GM21619 (cell line): ENCODE measurements around the gene CLEC1A.
A peak's percentile ranks its signal among the peaks of the same experiment; 100 is the strongest.

Experiments used
- ATAC-seq: cut with Tn5 transposase; IDR thresholded peaks from one replicate; pipeline ENCODE4 v1.9.1; 2021; ENCODE audit not compliant: unreplicated experiment

CLEC1A gene, protein sequence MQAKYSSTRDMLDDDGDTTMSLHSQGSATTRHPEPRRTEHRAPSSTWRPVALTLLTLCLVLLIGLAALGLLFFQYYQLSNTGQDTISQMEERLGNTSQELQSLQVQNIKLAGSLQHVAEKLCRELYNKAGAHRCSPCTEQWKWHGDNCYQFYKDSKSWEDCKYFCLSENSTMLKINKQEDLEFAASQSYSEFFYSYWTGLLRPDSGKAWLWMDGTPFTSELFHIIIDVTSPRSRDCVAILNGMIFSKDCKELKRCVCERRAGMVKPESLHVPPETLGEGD

DNA sequence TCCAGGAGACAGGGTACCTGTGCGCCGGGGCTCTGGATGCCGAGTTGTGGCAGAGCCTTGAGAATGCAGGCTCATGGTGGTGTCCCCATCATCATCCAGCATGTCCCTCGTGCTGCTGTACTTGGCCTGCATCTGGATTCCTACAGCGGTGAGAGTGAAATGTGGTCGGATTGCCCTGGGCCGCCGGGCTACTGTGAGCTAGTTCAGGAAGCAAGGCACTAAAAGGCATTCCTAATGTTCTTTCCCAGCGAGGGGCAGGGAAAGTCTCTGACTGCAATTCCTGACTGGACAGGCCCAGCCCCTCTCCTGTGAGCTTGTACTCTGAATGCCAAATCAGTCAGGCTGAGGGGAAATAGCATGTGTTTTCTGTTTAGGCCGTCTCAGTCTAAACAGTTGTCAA is at the start of gene CLEC1A:
Gene CLEC1A, minus strand, starts transcription at position 195 of the 400 bp plus-strand sequence. Its CDS starts 63 bp downstream, at position 132.
- no peak for ATAC-seq

DNA sequence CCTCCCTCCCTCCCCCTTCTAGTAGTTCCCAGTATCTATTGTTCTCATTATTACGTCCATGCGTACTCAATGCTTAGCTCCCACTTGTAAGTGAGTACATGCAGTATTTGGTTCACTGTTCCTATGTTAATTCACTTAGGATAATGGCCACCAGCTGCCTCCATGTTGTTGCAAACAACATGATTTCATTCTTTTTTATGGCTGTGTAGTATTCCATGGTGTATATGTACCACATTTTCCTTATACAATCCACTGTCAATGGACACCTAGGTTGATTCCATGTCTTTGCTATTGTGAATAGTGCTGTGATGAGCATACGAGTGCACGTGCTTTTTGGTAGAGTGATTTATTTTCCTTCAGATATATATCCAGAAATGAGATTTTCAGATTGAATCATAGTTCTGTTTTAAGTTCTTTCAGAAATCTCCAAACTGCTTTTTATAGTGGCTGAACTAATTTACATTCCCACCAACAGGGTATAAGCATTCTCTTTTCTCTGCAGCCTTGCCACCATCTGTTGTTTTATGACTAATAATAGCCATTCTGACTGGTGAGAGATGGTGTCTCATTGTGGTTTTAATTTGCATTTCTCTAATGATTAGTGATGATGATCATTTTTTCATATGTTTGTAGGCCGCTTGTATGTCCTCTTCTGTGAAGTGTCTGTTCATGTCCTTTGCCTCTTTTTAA is 49.1 kb upstream of the CLEC1A start:
- ATAC-seq, result peak; percentile 86

DNA sequence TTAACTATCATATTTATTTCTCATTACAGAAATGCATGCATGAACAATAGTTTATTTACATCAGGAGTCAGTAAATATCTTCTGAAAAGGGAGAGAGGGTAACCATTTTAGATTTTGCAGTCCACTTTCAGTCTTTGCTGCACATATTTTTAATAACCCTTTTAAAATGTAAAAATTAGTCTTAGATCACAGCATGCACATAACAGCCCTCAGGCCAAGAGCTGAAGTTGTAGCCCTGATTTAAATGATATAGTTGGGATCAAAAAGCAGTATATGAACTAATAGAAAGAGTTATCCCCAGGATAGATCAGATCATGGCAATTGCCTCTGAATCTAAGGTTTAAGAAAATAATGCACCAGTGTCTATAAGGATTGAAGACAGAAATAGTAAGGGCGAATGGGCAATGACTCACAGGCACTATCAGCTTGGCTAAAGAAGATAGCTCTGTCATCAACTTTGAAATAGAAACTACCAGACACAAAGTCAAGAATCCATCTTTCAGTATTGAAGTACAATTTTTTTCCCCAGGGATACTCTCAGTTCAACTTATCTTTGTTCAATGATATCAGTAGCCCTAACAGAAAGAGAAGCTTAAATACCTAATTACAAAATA is 44.3 kb upstream of the CLEC1A start:
- ATAC-seq, result no peak

DNA sequence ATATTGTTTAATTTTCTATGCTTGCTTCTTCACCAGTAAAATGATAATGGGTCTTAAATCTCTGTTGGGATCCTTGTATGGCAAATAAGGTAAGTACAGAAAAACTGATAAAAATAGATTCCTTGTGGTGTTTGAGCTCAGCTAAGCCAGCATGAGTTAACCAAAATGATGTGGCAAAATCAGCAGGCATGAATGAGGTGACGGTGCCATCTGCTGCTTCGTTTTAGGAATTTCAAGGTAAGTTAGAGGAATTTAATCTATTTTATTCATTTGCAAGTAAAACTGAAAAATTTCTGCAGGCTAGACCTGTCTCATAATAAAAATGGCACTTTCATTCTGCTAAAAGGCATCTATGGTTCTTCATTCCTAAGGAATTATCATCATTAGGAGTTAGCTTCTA is 41.2 kb upstream of the CLEC1A start:
- no peak for ATAC-seq

DNA sequence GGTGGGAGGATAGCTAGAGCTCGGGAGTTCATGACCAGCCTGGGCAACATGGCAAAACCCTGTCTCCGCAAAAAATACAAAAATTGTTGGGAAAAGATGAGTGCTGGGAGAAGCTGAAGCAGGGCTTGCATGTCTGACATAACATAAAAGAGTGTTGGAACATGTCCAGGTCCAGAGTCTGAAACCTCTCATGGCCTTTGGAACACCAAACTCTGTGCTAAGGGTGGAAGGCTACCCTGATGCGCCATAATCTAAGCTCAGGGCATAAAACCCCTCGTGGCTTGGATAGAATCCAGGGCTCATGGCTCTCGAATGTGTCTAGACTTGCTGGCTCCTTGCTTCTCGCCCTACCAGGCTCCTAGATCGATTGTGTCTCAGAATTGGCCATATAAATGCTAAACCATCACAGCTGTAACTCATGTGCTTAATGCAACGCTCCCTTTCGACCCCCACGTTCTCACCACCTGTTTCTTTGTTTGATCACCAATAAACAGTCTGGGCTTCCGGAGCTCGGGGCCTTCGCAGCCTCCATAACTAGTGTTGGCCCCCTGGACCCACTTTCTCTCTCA is 37.9 kb upstream of the CLEC1A start:
- ATAC-seq, result no peak

DNA sequence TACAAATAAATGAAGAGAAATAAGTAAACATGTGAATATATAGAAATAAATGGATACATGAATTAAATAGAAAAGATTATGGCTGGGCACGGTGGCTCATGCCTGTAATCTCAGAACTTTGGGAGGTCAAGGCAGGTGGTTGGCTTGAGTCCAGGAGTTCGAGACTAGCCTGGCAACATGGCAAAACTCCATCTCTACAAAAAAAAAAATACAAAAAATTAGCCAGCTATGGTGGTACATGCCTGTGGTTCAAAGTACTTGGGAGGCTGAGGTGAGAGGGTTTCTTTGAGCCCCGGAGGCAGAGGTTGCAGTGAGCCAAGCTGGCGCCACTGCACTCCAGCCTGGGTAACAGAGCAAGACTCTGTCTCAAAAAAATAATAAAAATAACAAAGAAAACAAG is 36.3 kb upstream of the CLEC1A start:
- no peak for ATAC-seq

DNA sequence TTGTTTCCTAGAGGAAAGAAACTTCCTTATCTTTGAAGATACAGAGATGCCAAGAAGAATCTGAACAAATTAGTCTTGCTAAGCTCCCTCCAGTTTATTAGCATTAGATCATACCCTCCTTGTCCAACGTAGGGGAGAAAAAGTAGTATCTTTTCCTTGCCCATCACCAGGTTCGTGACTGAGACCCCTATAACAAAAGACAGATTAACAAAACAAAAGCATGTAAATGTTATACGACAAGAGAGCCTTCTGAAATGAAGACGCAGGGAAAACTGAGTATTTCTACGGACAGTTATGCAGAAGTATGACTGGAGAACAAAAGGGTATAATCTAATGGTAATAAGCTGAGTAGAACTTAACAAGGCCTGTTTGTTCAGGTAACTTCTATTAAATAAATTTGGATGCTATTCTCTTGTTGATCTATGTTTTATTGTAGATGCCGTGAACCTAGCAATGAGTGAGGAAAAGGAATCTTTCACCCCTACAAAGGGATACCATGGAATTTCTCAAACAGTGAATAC is 34.1 kb upstream of the CLEC1A start:
- no peak for ATAC-seq

DNA sequence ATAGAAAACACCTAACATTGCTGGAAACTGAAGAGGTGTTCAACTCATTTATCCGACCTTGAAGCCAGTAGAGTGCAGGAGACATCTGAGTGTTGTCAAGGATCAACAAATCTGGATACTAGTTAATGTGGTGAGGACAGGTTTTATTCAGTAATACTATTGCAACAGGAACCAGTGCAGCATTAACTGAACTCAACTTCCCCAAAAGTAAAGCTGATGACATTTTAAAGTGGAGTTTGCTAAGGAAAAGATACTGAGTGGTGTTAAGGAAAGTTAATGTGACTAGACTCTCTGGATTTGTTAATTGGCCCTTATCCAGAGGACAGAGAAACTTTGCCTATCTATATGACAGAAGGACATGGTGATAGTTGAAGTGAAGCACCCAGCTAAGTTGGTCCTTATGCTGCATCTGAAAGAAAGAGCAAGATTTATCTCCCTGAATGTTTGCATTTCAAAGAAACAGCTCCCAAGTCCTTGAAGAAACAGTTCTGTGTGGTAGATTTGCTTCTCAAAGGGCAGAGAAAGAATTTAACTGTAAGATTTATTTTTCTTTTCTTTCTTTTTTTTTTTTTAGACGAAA is 32.4 kb upstream of the CLEC1A start:
- ATAC-seq, result no peak

DNA sequence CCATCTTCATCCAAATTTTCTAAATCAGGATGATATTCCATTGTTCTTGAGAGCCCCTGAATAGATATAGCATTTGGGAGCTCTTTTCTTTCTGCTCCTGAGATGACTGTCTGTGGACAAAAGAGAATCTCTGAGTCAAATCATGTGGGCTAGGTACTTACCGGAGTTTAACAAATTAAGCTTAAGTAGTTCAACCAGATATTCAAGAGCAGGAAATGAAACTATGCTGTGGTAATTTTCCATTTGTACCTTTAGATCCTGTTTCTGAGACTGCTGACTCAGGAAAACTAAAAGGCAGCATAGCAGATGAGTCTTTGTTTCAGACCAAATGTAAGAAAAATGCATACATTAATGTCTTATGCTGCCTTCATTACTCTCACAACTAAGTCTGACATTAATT is 31.3 kb upstream of the CLEC1A start, which contains the start of gene CLEC7A:
Gene CLEC7A, minus strand, starts transcription at position 158 of the 400 bp plus-strand sequence. Its CDS starts 117 bp downstream, at position 41.
- peak; percentile 88 for ATAC-seq

DNA sequence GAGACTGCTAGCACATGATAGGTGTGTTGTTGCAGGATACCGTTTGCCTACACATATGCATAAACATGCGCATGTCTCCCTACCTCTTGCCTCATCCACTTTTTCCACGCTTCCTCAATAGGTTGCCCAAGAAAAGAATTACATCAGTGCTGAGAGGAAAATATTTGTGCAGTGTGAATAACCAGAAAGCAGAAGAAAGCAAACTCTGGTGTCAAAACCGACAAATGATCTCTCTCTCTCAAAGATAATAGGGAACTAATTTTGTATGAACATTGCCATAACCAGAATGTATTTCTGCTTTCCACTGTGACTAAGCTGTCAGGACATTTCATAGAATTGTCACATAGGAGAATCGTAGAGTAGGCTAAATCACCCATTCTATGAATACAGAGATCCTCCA is 29.9 kb upstream of the CLEC1A start:
- no peak for ATAC-seq

DNA sequence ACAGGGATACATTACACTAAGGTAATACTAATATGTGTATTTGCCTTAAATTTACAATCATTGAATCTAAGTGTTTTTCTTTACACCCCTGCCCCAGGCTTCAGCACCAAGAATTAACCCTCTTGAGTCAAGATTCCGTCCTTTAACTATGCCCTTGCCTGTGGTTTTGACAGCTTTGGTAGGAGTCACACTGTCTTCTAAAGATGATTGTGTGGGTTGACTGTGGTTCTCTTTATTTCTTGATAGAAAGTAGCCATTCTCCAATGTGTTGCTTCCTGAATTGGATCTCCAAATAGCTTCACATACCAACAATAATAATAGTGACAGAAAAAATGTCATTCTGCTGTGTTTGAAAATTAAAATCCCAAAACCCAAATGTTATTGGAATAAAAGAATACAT is 27.6 kb upstream of the CLEC1A start:
- no peak for ATAC-seq

DNA sequence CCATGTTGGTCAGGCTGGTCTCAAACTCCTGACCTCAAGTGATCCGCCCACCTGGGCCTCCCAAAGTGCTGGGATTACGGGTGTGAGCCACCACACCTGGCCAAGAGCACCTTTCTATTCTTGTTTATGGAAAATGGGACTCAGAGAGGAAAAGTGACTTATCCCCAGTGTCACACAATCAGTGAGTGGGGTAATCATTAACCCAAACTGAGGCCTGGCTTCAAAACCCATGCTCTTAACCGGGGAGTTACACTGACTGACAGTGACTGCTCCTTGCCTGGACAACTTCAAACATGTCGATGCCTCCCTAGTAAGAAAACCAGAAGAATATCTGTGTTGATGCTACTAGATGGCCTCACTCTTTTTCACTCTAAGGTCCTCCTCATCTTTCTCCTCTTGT is 23.9 kb upstream of the CLEC1A start:
- ATAC-seq, result no peak

DNA sequence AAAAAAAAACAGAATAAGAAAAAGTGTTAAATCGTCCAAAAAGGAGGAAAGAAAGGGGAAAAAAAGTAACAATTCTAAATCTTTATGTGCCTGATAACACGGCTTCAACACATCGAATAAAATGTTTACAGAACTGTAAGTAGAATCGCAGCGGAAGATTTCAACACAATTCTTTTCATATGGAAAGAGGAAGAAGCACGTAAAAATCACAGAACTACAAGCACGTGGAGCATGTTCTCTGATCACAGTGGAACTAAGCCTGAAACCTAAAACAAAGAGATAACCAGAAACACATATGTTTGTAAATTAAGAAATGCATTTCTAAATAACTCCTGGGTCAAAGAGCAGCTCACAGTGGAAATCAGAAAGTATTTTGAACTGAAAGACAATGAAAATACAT is 22.5 kb upstream of the CLEC1A start:
- no peak for ATAC-seq

DNA sequence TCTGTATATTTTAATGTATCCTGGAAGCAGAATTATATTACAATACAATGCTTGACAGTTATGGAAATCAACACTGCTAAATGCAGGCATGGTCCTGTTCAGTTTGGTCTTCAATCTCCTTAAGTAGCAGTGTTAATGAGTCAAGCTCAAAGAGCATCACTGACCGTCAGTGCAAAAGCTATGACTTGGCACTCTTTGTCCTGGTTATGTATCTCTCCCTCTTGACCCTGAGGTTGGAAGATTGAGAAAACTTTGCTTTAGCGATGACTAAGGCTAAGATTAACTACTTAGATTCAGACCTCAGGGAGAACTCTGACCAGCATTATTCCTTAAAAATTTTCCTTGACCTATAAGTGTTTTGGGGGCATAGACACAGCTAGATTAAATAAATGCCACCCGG is 20.3 kb upstream of the CLEC1A start:
- ATAC-seq, result no peak

DNA sequence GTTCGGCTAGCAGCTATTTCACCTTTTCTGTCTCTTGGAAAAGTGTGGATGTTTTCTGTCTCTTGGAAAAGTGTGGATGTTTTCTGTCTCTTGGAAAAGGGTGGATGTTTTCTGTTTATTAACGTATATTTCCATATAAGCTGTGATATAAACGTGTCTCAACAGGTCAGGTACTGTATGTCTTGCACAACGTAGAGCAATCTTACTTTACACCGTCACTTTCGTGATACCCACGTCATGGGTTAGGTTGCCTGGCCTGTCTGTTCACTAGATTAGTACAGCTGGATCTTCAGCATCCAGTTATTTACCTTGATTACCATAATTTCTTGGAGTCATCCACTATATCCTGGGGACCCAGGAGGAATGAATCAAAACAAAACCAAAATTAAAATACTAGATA is 17.1 kb upstream of the CLEC1A start:
- ATAC-seq, result no peak

DNA sequence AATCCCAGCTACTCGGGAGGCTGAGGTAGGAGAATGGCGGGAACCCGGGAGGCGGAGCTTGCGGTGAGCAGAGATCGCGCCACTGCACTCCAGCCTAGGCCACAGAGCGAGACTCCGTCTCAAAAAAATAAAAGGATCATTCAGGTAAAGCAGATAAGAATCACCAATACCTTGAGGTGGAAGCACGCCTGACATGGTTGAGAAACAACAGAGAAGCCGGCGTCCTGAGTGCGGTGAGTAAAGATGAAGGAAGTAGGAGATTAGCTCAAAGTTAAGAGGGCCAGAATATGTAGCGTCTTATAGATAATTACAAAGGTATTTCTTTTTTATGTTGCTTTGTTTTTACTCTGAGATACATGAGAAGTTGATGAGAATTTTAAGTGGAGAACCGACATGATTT is 16.5 kb upstream of the CLEC1A start:
- no peak for ATAC-seq

DNA sequence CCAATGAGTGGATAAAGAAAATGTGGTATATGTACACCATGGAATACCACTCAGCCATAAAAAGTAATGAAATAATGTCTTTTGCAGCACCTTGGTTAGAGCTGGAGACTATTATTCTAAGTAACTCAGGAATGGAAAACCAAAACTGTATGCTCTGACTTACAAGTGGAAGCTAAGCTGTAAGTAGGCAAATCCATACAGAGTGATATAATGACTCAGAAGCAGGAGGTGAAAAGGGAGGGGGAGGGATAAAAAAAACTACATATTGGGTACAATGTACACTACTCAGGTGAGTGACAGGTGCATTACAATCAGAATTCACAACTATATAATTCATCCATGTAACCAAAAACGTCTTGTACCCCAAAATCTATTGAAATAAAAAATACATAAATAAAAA is 15.1 kb upstream of the CLEC1A start:
- ATAC-seq, result no peak

DNA sequence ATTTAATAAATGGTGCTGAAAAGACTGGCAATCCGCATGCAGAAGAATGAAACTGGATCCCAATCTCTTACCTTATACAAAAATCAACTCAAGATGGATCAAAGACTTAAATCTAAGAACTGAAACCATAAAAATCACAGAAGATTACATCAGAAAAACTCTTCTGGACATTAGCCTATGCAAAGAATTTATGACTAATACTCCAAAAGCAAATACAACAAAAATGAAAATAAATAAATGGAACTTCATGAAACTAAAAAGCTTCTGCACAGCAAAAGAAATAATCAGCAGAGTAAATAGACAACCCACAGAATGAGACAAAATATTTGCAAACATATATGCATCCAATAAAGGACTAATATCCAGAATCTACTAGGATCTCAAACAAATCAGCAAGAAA is 14.3 kb upstream of the CLEC1A start:
- no peak for ATAC-seq

DNA sequence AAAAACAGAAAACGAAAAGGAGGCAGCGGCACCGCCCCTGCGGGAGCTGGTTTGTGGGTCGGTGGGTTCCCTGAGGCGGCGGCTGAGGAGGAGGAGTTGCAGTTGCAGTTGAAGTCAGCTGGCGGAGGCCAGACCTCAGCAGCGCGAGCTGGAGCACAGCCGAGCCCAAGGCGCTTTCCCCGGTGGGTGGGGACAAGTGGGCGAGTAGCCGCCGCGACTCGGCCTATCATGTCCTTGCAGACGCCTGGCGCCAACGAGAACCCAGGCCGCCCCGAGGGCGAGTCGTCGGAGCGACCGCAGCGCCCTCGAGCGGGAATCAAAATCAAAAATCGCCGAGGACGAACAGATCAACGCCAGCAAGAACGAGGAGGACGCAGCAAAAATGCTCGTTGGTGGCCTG is 12.7 kb upstream of the CLEC1A start:
- no peak for ATAC-seq

DNA sequence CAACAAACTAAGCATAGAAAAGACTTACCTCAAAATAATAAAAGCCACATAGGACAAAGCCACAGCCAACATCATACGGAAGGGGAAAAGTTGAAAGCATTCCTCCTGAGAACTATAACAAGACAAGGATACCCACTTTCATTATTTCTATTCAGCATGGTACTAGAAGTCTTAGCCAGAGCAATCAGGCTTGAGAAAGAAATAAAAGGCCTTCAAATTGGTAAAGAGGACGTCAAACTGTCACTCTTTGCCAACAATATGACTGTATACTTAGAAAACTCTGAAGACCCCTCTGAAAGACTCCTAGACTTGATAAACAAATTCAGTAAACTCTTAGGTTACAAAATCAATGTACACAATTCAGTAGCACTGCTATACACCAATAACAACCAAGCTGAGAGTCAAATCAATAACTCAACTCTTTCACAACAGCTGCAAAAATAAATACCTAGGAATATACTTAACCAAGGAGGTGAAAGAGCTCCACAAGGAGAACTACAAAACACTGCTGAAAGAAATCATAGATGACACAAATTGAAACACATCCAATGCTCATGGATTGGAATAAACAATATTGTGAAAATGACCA is 11.6 kb upstream of the CLEC1A start:
- no peak for ATAC-seq

DNA sequence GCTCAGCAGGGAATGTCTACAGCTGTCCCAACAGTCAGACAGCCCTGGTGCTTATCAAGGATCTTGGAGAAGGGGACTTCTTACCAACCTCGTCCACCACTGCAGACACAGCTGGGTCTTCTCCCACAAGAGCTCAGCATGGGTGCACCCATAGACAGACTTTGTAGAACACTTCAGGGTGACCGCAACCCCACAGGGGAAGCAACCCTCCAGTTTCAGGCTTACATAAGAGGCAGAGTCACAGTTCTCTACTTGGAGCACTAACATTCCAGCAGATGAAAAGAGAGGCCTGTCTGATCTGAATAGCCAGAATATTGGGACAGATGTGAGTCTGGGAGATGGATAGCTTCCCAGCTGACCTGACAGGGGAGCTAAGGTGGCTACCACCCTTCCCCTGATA is 3.5 kb upstream of the CLEC1A start:
- ATAC-seq, result no peak
